Ovary (tissue), 9 donors: ENCODE measurements around the gene TIMP2. TPM values are rescaled to one million over a fixed set of nuclear protein-coding genes. Genes with fewer than 3 reads are reported as not detected.
A peak's percentile ranks its signal among the peaks of the same experiment; 100 is the strongest.

Experiments used
- DNase-seq, 5 donors: peaks; one replicate each; pipeline ENCODE4 v3.0.0-alpha.2; 2019 to 2020
- H3K27ac ChIP-seq, 2 donors: fragments of 200-600 bp; one replicate each; pipeline versions ENCODE4 v1.5.1 to v1.8.0; 2019 to 2022
- H3K27me3 ChIP-seq: fragments of 200-600 bp; one replicate; pipeline ENCODE4 v1.8.0; 2022
- H3K36me3 ChIP-seq: fragments of 200-600 bp; sonication (generic); one replicate; pipeline ENCODE4 v1.5.1; 2019
- H3K4me1 ChIP-seq: one replicate; pipeline ENCODE4 v1.8.1; 2013; ENCODE audit warnings: mild to moderate bottlenecking, moderate library complexity; ENCODE audit not compliant: insufficient read depth
- H3K4me3 ChIP-seq: fragments of 200-600 bp; sonication (generic); one replicate; pipeline ENCODE4 v1.5.1; 2017
- H3K9me3 ChIP-seq, 2 donors: fragments of 200-600 bp in 1 of 2; sonication (generic) in 1 of 2; one replicate each; pipeline versions ENCODE4 v1.5.1 to v1.8.1; 2013 to 2019; ENCODE audit warnings: mild to moderate bottlenecking in 1 of 2, moderate library complexity in 1 of 2
- CTCF ChIP-seq, 3 donors: fragments of 450-650 bp in 2 of 3; fragments of 200-600 bp in 1 of 3; IDR thresholded peaks; one replicate each; pipeline versions ENCODE4 v1.5.1 to v1.8.0; 2016 to 2022; ENCODE audit warnings: antibody characterized with exemption in 3 of 3, mild to moderate bottlenecking in 1 of 3
- EP300 ChIP-seq: sonication (generic); formaldehyde crosslinking; IDR thresholded peaks from one replicate; pipeline ENCODE4 v1.6.1; 2017; ENCODE audit warnings: antibody characterized with exemption
- POLR2A ChIP-seq: fragments of 450-650 bp; IDR thresholded peaks from one replicate; pipeline ENCODE4 v1.6.1; 2017; ENCODE audit warnings: antibody characterized with exemption, mild to moderate bottlenecking, moderate library complexity
- WGBS, 3 donors: extraction: QIAGEN DNeasy Blood & Tissue Kit in 1 of 3; methylation state at CpG; one replicate each; pipeline versions ENCODE4 v1.1.5 to v1.1.7; 2013 to 2017; 5-methylcytosine and 5-hydroxymethylcytosine counted together
- intact Hi-C, 4 donors: fragments of 100-400 bp; cut with DNase I; formaldehyde crosslinking; loops; one replicate each; pipeline versions ENCODE4 v1.11.0 to v1.15.1; 2022 to 2023
- polyA plus RNA-seq, 2 donors: library from polyadenylated mRNA; stranded (reverse); fragments of 200-250 nt in 1 of 2; fragments of 350-450 nt in 1 of 2; fragmentation: Illumina TruSeq in 1 of 2; extraction: RNeasy Lipid Tissue Mini Kit (QIAGEN cat#74804) in 1 of 2; gene quantifications; one replicate each; pipeline ENCODE4 v1.2.3, GENCODE V29; 2013 to 2014
- total RNA-seq, 7 donors: library from RNA; depleted of rRNA in 2 of 7; stranded (reverse); fragments of >200 nt in 2 of 7; fragmentation: NEBNext Ultra II Directional in 3 of 7; extraction: Animal tissue kit (Norgen Biotek cat#: 25700) in 3 of 7; gene quantifications; one replicate each; pipeline versions ENCODE4 v1.1.0 to v1.2.4, GENCODE V29; 2016 to 2023
- donor health status: DM: no; HTN: no; CAD: no; lungs with moderate emphysema.
- donor health status: DM: no; HTN: no; CAD: no.
- donor health status: Bipolar disorder and iron deficiency.
- donor health status: DM: yes; HTN: yes; CAD: no.
- donor health status: DM: no; HTN: no; CAD: no.
- donor health status: DM: yes; HTN: yes; CAD: no.

TIMP2 gene
- total and polyA plus RNA-seq, 9 donors, result 221 to 1,422 (median 693) TPM

- H3K9me3 ChIP-seq, result no peaks in the 10 kb centered on the region
- intact Hi-C loops, result loop anchor here in 1 of 4 donors (5.0 kb wide), 1 partner anchor 35 kb away; no protein-coding TSS in a partner anchor
- H3K36me3 ChIP-seq, result no peaks in the 10 kb centered on the region
- no peak overlapping the region for H3K4me3 ChIP-seq
- TF ChIP-seq EP300 (no peak), CTCF (IDR thresholded peaks at IDR 0.05) (no peak), POLR2A (no peak)
- DNase-seq, result no peak
- 67 to 80% (median 76%) methylated on average over 34 of the region's 34 CpGs for WGBS, 3 donors
- peak overlapping the region; percentile 39 to 61 for H3K27ac ChIP-seq
- H3K27me3 ChIP-seq, result no peaks in the 10 kb centered on the region
- H3K4me1 ChIP-seq, result peaks cover 48% of the 10 kb centered on the region
Observed at GRCh38 chr17:78896834-78897663, 28.1 kb downstream of the TIMP2 start.

DNA sequence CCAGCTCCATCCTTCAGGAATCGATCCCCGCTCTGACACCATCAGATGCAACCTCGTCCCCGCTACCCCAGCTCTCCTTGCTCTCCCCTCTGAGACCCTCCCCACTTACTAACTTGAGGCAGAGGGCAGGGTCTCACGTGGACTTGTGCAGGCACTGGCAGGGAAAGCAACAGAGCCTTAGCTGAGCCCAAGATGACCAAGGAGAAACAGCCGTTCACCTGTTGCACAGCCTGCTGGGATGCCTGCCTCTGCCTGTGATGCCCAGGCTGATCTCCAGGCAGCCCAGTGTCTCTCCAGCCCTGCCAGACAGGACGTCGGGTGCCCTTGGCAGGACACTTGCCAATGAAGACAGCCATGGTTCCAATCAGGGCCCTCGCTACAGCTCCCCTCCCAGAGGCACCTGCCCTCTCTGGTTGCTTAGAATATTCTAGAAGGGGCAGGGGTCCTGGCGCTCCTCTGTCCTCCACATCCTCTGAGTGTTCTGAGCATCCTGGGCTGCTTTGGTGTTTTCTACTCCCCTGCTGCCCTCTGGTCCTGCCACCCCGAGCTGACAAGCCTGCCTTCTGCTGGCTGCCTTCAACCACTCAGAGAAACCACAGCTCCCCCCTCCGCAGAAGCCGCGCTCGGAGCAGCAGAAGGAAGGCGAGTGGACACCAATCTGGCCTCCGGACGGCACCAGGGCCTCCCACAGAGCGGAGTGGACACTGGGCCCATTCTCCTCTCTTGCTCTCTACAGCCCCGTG, 28.9 kb downstream of the TIMP2 start:
- peak overlapping the region; percentile 39 to 61 for H3K27ac ChIP-seq
- no peaks in the 10 kb centered on the region for H3K27me3 ChIP-seq
- intact Hi-C loops, result loop anchor here in 1 of 4 donors (5.0 kb wide), 1 partner anchor 34 kb away; no protein-coding TSS in a partner anchor
- no peaks in the 10 kb centered on the region for H3K36me3 ChIP-seq
- no peaks in the 10 kb centered on the region for H3K9me3 ChIP-seq
- 57 to 58% (median 57%) methylated on average over 20 of the region's 20 CpGs for WGBS, 3 donors
- TF ChIP-seq POLR2A, result no peak
- H3K4me1 ChIP-seq, result peaks cover 53% of the 10 kb centered on the region
- H3K4me3 ChIP-seq, result no peak overlapping the region
- peak in 4 of 5 donors; percentile 45 to 55 (median 52) for DNase-seq

GRCh38 chr17:78895322-78895721, 29.9 kb downstream of the TIMP2 start:
- Histone ChIP-seq H3K36me3 (no peaks in the 10 kb centered on the region), H3K4me3 (no peak overlapping the region), H3K27me3 (no peaks in the 10 kb centered on the region), H3K4me1 (peaks cover 53% of the 10 kb centered on the region), H3K9me3 (no peaks in the 10 kb centered on the region), H3K27ac (no peak overlapping the region)
- no peak for DNase-seq
- intact Hi-C loops, result loop anchor here in 1 of 4 donors (5.0 kb wide), 1 partner anchor 33 kb away; no protein-coding TSS in a partner anchor
- WGBS, 3 donors, result 24 to 25% (median 25%) methylated on average over 5 of the region's 5 CpGs
- TF ChIP-seq CTCF (IDR thresholded peaks at IDR 0.05) (no peak), EP300 (no peak)

- 15 to 25% (median 18%) methylated on average over 4 of the region's 4 CpGs for WGBS, 3 donors
- intact Hi-C loops, result no loop called here
- H3K4me1 ChIP-seq, result peaks cover 45% of the 10 kb centered on the region
Observed at GRCh38 chr17:78893684-78894083, 31.5 kb downstream of the TIMP2 start.

More at GRCh38 chr17:78893684-78894083, 31.5 kb downstream of the TIMP2 start:
- H3K27me3 ChIP-seq, result no peaks in the 10 kb centered on the region
- H3K4me3 ChIP-seq, result no peak overlapping the region
- H3K9me3 ChIP-seq, result no peaks in the 10 kb centered on the region
- no peak overlapping the region for H3K27ac ChIP-seq
- TF ChIP-seq EP300, result no peak
- TF ChIP-seq POLR2A, result no peak
- no peak for TF ChIP-seq CTCF (IDR thresholded peaks at IDR 0.05)
- H3K36me3 ChIP-seq, result no peaks in the 10 kb centered on the region
- no peak for DNase-seq
